GM12878 (cell line): ENCODE results near the gene CHSY3. TPM values are rescaled to one million over a fixed set of nuclear protein-coding genes. Genes with fewer than 3 reads are reported as not detected.

Source experiments
- ATAC-seq: fragments of 200-7000 bp; cut with Tn5 transposase; 3 replicates; pipeline ENCODE4 v1.9.1; 2020; ENCODE audit warnings: mild to moderate bottlenecking, moderate library complexity
- BruUV-seq: library from RNA; stranded (reverse); fragments of 400-500 nt; replicated peaks from 2 replicates; lab custom pipeline; 2021; lab: Mats Ljungman, UMichigan
- CTCF ChIA-PET: fragments of 300-600 bp; sonication (Branson Sonifier 250); formaldehyde crosslinking; extraction: SDS; loops from one replicate; lab custom pipeline; 2021; ENCODE audit warnings: inconsistent platforms; lab: Yijun Ruan, JAX
- POLR2A ChIA-PET: fragments of 350-600 bp; formaldehyde crosslinking; extraction: SDS; loops from one replicate; lab custom pipeline; 2021; ENCODE audit warnings: inconsistent platforms; lab: Charles Lee
- RAD21 ChIA-PET: fragments of 300-600 bp; sonication (Branson Sonifier 250); formaldehyde crosslinking; loops from one replicate; lab custom pipeline; 2023; ENCODE audit warnings: antibody characterized with exemption; ENCODE audit not compliant: unreplicated experiment; lab: Charles Lee
- SMC1A ChIA-PET: fragments of 300-600 bp; sonication (Branson Sonifier 250); formaldehyde crosslinking; loops from one replicate; lab custom pipeline; 2023; ENCODE audit not compliant: unreplicated experiment, uncharacterized antibody; lab: Charles Lee
- DNase-seq: peaks from one replicate; pipeline ENCODE4 v3.0.0-alpha.2; 2011; ENCODE audit warnings: low read depth, low spot score
- FAIRE-seq: peaks from 3 replicates; lab custom pipeline; 2011; peaks lifted over from hg19 to GRCh38; lab: Jason Lieb, UNC
- H2AFZ ChIP-seq: 2 replicates; pipeline ENCODE4 v1.6.0; 2011; ENCODE audit warnings: low read depth, low read length, control low read depth; ENCODE audit not compliant: control insufficient read depth
- H3K27ac ChIP-seq: 2 replicates; pipeline ENCODE4 v1.5.1; 2011; ENCODE audit warnings: control low read depth; ENCODE audit not compliant: control insufficient read depth, insufficient read depth
- H3K27me3 ChIP-seq, 2 experiments: replicated peaks in 1 of 2; 2 replicates each; pipeline versions ENCODE4 v1.6.0 to v1.6.1; 2011; ENCODE audit warnings: low read length in 1 of 2; ENCODE audit not compliant: control insufficient read depth in 2 of 2, insufficient read depth in 2 of 2
- H3K36me3 ChIP-seq, 2 experiments: 2 replicates each; pipeline ENCODE4 v1.5.1; 2011; ENCODE audit warnings: low read length in 1 of 2; ENCODE audit not compliant: control insufficient read depth in 2 of 2, insufficient read depth in 2 of 2
- H3K4me1 ChIP-seq: 2 replicates; pipeline ENCODE4 v1.6.1; 2011; ENCODE audit warnings: mild to moderate bottlenecking, low read length, moderate library complexity, mixed read lengths; ENCODE audit not compliant: control insufficient read depth, insufficient read depth
- H3K4me2 ChIP-seq: 2 replicates; pipeline ENCODE4 v1.6.0; 2011; ENCODE audit warnings: control low read depth; ENCODE audit not compliant: control insufficient read depth, insufficient read depth
- H3K4me3 ChIP-seq: fragments of 200-600 bp; sonication (generic); 2 replicates; pipeline ENCODE4 v1.5.1; 2016
- H3K79me2 ChIP-seq: 2 replicates; pipeline ENCODE4 v1.6.0; 2011; ENCODE audit warnings: low read length; ENCODE audit not compliant: control insufficient read depth, insufficient read depth
- H3K9ac ChIP-seq: 2 replicates; pipeline ENCODE4 v1.8.0; 2011; ENCODE audit warnings: low read length, control low read depth, mixed read lengths; ENCODE audit not compliant: control insufficient read depth, insufficient read depth
- H3K9me3 ChIP-seq: replicated peaks from 3 replicates; pipeline ENCODE4 v1.5.1; 2011; ENCODE audit warnings: mild to moderate bottlenecking, low read length; ENCODE audit not compliant: control insufficient read depth, insufficient read depth
- H4K20me1 ChIP-seq: 2 replicates; pipeline ENCODE4 v1.6.0; 2011; ENCODE audit not compliant: control insufficient read depth, insufficient read depth
- BHLHE40 ChIP-seq, 2 experiments: fragments of 450-650 bp in 1 of 2; IDR thresholded peaks; 2 replicates each; pipeline ENCODE4 v1.6.1; 2011 to 2017; ENCODE audit warnings: low read depth in 2 of 2, borderline replicate concordance in 1 of 2, improper control_type of control experiment in 1 of 2, low read length in 1 of 2, mild to moderate bottlenecking in 1 of 2
- EP300 ChIP-seq, 2 experiments: fragments of 150-350 bp in 1 of 2; IDR thresholded peaks; 2 replicates each; pipeline ENCODE4 v1.6.1; 2011 to 2012; ENCODE audit warnings: low read depth in 2 of 2, low read length in 2 of 2, borderline replicate concordance in 1 of 2, improper control_type of control experiment in 1 of 2, inconsistent platforms in 1 of 2; ENCODE audit not compliant: control insufficient read depth in 1 of 2
- MEF2B ChIP-seq: fragments of 450-650 bp; IDR thresholded peaks from 2 replicates; pipeline ENCODE4 v1.6.1; 2018; ENCODE audit warnings: mild to moderate bottlenecking, moderate library complexity; ENCODE audit not compliant: partially characterized antibody, poor library complexity, severe bottlenecking
- MTA2 ChIP-seq: fragments of 450-650 bp; IDR thresholded peaks from 2 replicates; pipeline ENCODE4 v1.6.1; 2016; ENCODE audit warnings: low read depth, mild to moderate bottlenecking, moderate library complexity
- NFYB ChIP-seq: IDR thresholded peaks from 2 replicates; pipeline ENCODE4 v1.6.1; 2011; ENCODE audit warnings: low read depth, mild to moderate bottlenecking, low read length, improper control_type of control experiment, moderate library complexity; ENCODE audit not compliant: insufficient read depth
- PAX5 ChIP-seq: IDR thresholded peaks from 2 replicates; pipeline ENCODE4 v1.6.1; 2011; ENCODE audit warnings: low read depth, low read length, borderline replicate concordance
- RUNX3 ChIP-seq: IDR thresholded peaks from 2 replicates; pipeline ENCODE4 v1.6.1; 2012; ENCODE audit warnings: low read length, inconsistent platforms
- SMC3 ChIP-seq: IDR thresholded peaks from 2 replicates; pipeline ENCODE4 v1.6.1; 2011; ENCODE audit warnings: low read length, improper control_type of control experiment, borderline replicate concordance
- TCF7 ChIP-seq: IDR thresholded peaks from 2 replicates; pipeline ENCODE4 v1.6.1; 2014; ENCODE audit warnings: antibody characterized with exemption, borderline replicate concordance
- WRNIP1 ChIP-seq: IDR thresholded peaks from 2 replicates; pipeline ENCODE4 v1.6.1; 2011; ENCODE audit warnings: low read depth, low read length, improper control_type of control experiment, borderline replicate concordance
- WGBS: methylation state at CpG from one replicate; pipeline ENCODE4 v1.1.6; 2016; ENCODE audit warnings: low lambda C conversion rate; ENCODE audit not compliant: insufficient replicate concordance, insufficient coverage; ENCODE audit errors: missing lambda C conversion rate; 5-methylcytosine and 5-hydroxymethylcytosine counted together
- in situ Hi-C: fragments of 300-500 bp; cut with MboI; formaldehyde crosslinking; loops from 9 replicates; pipeline ENCODE4 v1.14.3; 2018; ENCODE audit warnings: mixed read lengths
- intact Hi-C: fragments of 100-400 bp; cut with micrococcal nuclease; formaldehyde crosslinking; loops from one replicate; pipeline ENCODE4 v1.14.2; 2022; ENCODE audit not compliant: unreplicated experiment
- polyA plus RNA-seq, 11 experiments: library from polyadenylated mRNA; depleted of rRNA in 4 of 11; unstranded in 6 of 11; stranded (reverse) in 5 of 11; fragments of >200 nt; fragmentation: Nextera tagmentation in 4 of 11; fragmentation: Illumina TruSeq in 1 of 11; extraction: Ambion mirVana in 4 of 11; extraction: Trizol in 1 of 11; gene quantifications; 1 replicate in 1 of 11; 2 replicates in 10 of 11; pipeline versions ENCODE4 v1.2.1 to v1.2.3, GENCODE V29; 2011 to 2016; ENCODE audit warnings: inconsistent platforms in 2 of 11, missing spikeins in 2 of 11, low read depth in 1 of 11
- total RNA-seq, 4 experiments: library from RNA; depleted of rRNA in 3 of 4; stranded (reverse); fragments of >200 nt in 3 of 4; fragmentation: Illumina TruSeq in 1 of 4; extraction: Trizol in 1 of 4; gene quantifications; 2 replicates each; pipeline versions ENCODE4 v1.2.1 to v1.2.3, GENCODE V29; 2013 to 2021
- TF ChIP-seq, protein P1 (sequence below): fragments of 450-650 bp; IDR thresholded peaks from 2 replicates; pipeline ENCODE4 v1.6.1; 2016; ENCODE audit warnings: mild to moderate bottlenecking
- TF ChIP-seq, protein P2 (sequence below): fragments of 450-650 bp; IDR thresholded peaks from 2 replicates; pipeline ENCODE4 v1.6.1; 2018; ENCODE audit warnings: borderline replicate concordance, mild to moderate bottlenecking; ENCODE audit not compliant: partially characterized antibody
- TF ChIP-seq, protein P3 (sequence below): fragments of 450-650 bp; conservative IDR thresholded peaks from 2 replicates; pipeline ENCODE4 v1.6.1; 2017; ENCODE audit warnings: mild to moderate bottlenecking, moderate library complexity
- TF ChIP-seq, protein P4 (sequence below): IDR thresholded peaks from 2 replicates; pipeline ENCODE4 v1.6.1; 2011; ENCODE audit warnings: low read depth, mild to moderate bottlenecking, low read length, moderate library complexity, borderline replicate concordance; ENCODE audit errors: extremely low read depth
- TF ChIP-seq, protein P5 (sequence below): IDR thresholded peaks from 2 replicates; pipeline ENCODE4 v1.6.1; 2012; ENCODE audit warnings: low read length, inconsistent platforms

CHSY3 gene
- total and polyA plus RNA-seq, 10 of the 15 experiments (the other 5 are each of a cell fraction or from before 2014, with no cell fraction given): not detected

DNA sequence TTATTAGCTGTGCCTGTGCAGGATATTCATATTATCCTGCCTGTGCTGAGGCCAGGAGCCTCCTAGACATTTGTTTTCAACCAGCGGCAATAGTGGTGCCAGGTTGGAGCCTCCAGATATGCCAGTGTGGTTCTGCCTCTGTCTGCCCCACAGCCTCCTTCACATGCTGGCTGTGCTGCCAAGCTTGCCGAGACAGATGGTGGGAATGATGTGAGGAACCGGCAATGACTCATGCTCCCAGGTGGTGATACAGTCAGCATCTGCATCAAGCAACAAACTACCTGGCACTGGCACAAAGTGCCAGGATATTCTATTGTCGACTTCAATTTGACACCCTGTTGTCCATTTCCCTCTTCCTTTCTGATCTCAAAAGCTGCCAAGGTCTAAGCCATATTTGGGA lies 285.7 kb downstream of the CHSY3 start:
- Histone ChIP-seq H3K36me3 (no peaks in the 10 kb centered on the region), H3K9ac (no peak overlapping the region), H4K20me1 (no peaks in the 10 kb centered on the region), H3K4me1 (no peaks in the 10 kb centered on the region), H3K4me2 (no peak overlapping the region), H3K27me3 (no peaks in the 10 kb centered on the region), H3K9me3 (no peaks in the 10 kb centered on the region), H3K79me2 (no peaks in the 10 kb centered on the region), H3K4me3 (no peak overlapping the region), H3K27ac (no peak overlapping the region), H2AFZ (no peak overlapping the region)
- ChIA-PET CTCF (no interaction called here), RAD21 (no interaction called here), SMC1A (no interaction called here), POLR2A (no interaction called here)
- in situ Hi-C loops (no loop called here), intact Hi-C loops (no loop called here)
- ATAC-seq (no peak), DNase-seq (no peak), FAIRE-seq (no peak)
- no peak for TF ChIP-seq EP300 (IDR thresholded peaks at IDR 0.05; ENCODE audit: borderline replicate concordance in 1 of 2, control insufficient read depth in 1 of 2, low read depth in 2 of 2, low read length in 2 of 2)
- TF ChIP-seq MEF2B: no peak
- TF ChIP-seq, protein P1, sequence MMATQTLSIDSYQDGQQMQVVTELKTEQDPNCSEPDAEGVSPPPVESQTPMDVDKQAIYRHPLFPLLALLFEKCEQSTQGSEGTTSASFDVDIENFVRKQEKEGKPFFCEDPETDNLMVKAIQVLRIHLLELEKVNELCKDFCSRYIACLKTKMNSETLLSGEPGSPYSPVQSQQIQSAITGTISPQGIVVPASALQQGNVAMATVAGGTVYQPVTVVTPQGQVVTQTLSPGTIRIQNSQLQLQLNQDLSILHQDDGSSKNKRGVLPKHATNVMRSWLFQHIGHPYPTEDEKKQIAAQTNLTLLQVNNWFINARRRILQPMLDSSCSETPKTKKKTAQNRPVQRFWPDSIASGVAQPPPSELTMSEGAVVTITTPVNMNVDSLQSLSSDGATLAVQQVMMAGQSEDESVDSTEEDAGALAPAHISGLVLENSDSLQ: no peak
- TF ChIP-seq MTA2: no peak
- TF ChIP-seq, protein P2, sequence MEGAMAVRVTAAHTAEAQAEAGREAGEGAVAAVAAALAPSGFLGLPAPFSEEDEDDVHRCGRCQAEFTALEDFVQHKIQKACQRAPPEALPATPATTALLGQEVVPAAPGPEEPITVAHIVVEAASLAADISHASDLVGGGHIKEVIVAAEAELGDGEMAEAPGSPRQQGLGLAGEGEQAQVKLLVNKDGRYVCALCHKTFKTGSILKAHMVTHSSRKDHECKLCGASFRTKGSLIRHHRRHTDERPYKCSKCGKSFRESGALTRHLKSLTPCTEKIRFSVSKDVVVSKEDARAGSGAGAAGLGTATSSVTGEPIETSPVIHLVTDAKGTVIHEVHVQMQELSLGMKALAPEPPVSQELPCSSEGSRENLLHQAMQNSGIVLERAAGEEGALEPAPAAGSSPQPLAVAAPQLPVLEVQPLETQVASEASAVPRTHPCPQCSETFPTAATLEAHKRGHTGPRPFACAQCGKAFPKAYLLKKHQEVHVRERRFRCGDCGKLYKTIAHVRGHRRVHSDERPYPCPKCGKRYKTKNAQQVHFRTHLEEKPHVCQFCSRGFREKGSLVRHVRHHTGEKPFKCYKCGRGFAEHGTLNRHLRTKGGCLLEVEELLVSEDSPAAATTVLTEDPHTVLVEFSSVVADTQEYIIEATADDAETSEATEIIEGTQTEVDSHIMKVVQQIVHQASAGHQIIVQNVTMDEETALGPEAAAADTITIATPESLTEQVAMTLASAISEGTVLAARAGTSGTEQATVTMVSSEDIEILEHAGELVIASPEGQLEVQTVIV: no peak
- no peak for TF ChIP-seq NFYB
- no peak for TF ChIP-seq BHLHE40 (IDR thresholded peaks at IDR 0.05; ENCODE audit: borderline replicate concordance in 1 of 2, low read depth in 2 of 2, low read length in 1 of 2)
- TF ChIP-seq RUNX3: no peak
- TF ChIP-seq, protein P3, sequence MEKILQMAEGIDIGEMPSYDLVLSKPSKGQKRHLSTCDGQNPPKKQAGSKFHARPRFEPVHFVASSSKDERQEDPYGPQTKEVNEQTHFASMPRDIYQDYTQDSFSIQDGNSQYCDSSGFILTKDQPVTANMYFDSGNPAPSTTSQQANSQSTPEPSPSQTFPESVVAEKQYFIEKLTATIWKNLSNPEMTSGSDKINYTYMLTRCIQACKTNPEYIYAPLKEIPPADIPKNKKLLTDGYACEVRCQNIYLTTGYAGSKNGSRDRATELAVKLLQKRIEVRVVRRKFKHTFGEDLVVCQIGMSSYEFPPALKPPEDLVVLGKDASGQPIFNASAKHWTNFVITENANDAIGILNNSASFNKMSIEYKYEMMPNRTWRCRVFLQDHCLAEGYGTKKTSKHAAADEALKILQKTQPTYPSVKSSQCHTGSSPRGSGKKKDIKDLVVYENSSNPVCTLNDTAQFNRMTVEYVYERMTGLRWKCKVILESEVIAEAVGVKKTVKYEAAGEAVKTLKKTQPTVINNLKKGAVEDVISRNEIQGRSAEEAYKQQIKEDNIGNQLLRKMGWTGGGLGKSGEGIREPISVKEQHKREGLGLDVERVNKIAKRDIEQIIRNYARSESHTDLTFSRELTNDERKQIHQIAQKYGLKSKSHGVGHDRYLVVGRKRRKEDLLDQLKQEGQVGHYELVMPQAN: no peak
- TF ChIP-seq, protein P4, sequence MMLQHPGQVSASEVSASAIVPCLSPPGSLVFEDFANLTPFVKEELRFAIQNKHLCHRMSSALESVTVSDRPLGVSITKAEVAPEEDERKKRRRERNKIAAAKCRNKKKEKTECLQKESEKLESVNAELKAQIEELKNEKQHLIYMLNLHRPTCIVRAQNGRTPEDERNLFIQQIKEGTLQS: no peak
- TF ChIP-seq, protein P5, sequence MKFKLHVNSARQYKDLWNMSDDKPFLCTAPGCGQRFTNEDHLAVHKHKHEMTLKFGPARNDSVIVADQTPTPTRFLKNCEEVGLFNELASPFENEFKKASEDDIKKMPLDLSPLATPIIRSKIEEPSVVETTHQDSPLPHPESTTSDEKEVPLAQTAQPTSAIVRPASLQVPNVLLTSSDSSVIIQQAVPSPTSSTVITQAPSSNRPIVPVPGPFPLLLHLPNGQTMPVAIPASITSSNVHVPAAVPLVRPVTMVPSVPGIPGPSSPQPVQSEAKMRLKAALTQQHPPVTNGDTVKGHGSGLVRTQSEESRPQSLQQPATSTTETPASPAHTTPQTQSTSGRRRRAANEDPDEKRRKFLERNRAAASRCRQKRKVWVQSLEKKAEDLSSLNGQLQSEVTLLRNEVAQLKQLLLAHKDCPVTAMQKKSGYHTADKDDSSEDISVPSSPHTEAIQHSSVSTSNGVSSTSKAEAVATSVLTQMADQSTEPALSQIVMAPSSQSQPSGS: no peak
- no peak for TF ChIP-seq SMC3
- TF ChIP-seq PAX5: no peak
- no peak for TF ChIP-seq TCF7
- TF ChIP-seq WRNIP1: no peak
- no TSS peak for BruUV-seq
- 42% methylated on average over 4 of the region's 4 CpGs for WGBS
